DOHH2 (cell line): ENCODE measurements around the gene MOV10L1.

ENCODE experiments used
- EZH2phosphoT487 ChIP-seq: fragments of 200-600 bp; sonication (generic); IDR thresholded peaks from 2 replicates; pipeline ENCODE4 v1.6.1; 2017; ENCODE audit warnings: borderline replicate concordance, mild to moderate bottlenecking, antibody characterized with exemption, low read length, moderate library complexity, mixed read lengths
- TF ChIP-seq, protein P1 (sequence below): fragments of 200-600 bp; sonication (generic); IDR thresholded peaks from one replicate; pipeline ENCODE4 v1.5.1; 2014; ENCODE audit warnings: antibody characterized with exemption, mild to moderate bottlenecking, low read depth, low read length; ENCODE audit not compliant: poor library complexity, severe bottlenecking

DNA sequence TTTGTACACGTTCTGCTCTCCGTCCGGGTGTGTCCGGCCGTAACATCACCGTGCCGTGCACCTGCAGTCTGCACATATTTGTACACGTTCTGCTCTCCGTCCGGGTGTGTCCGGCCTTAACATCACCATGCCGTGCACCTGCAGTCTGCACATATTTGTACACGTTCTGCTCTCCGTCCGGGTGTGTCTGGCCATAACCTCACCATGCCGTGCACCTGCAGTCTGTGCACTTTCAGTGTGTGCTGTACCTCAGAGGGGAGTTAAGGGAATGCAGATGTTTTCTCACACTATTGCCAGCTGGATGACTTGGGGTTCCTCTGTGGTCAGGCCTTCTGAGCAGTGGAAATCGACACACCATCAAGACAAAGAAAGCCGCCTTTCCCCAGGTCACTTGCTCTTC is 35.9 kb upstream of the MOV10L1 start:
- TF ChIP-seq, protein P1, sequence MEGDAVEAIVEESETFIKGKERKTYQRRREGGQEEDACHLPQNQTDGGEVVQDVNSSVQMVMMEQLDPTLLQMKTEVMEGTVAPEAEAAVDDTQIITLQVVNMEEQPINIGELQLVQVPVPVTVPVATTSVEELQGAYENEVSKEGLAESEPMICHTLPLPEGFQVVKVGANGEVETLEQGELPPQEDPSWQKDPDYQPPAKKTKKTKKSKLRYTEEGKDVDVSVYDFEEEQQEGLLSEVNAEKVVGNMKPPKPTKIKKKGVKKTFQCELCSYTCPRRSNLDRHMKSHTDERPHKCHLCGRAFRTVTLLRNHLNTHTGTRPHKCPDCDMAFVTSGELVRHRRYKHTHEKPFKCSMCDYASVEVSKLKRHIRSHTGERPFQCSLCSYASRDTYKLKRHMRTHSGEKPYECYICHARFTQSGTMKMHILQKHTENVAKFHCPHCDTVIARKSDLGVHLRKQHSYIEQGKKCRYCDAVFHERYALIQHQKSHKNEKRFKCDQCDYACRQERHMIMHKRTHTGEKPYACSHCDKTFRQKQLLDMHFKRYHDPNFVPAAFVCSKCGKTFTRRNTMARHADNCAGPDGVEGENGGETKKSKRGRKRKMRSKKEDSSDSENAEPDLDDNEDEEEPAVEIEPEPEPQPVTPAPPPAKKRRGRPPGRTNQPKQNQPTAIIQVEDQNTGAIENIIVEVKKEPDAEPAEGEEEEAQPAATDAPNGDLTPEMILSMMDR, result no peak
- TF ChIP-seq EZH2phosphoT487, result no peak
